Neutrophil (primary cell): ENCODE results near the gene CEACAM19.
"Not testable (repeated sequence)": the region's sequence is repeated elsewhere in the genome, so short reads cannot be mapped to it uniquely, and the experiment has no call there.

Experiments used
- H3K27ac ChIP-seq: fragments of 200-600 bp; sonication (generic); 2 replicates; pipeline ENCODE4 v1.5.1; 2016; ENCODE audit warnings: mild to moderate bottlenecking, moderate library complexity
- H3K27me3 ChIP-seq: fragments of 200-600 bp; sonication (generic); 2 replicates; pipeline ENCODE4 v1.6.0; 2016; ENCODE audit warnings: mild to moderate bottlenecking
- H3K36me3 ChIP-seq: fragments of 200-600 bp; sonication (generic); 2 replicates; pipeline ENCODE4 v1.5.1; 2017
- H3K4me1 ChIP-seq, 2 experiments: fragments of 200-600 bp in 1 of 2; sonication (generic) in 1 of 2; 1 replicate in 1 of 2; 2 replicates in 1 of 2; pipeline versions ENCODE4 v1.5.1 to v1.6.1; 2013 to 2016; ENCODE audit warnings: low read depth in 1 of 2, low read length in 1 of 2, mild to moderate bottlenecking in 1 of 2, moderate library complexity in 1 of 2; ENCODE audit not compliant: control insufficient read depth in 1 of 2, insufficient read depth in 1 of 2
- H3K4me3 ChIP-seq, 2 experiments: fragments of 200-600 bp in 1 of 2; sonication (generic) in 1 of 2; 1 replicate in 1 of 2; 2 replicates in 1 of 2; pipeline ENCODE4 v1.5.1; 2013 to 2016; ENCODE audit warnings: low read depth in 1 of 2, low read length in 1 of 2, mild to moderate bottlenecking in 1 of 2, moderate library complexity in 1 of 2
- H3K9me3 ChIP-seq: fragments of 200-600 bp; sonication (generic); 2 replicates; pipeline ENCODE4 v1.5.1; 2016
- CTCF ChIP-seq: fragments of 200-600 bp; sonication (generic); IDR thresholded peaks from 2 replicates; pipeline ENCODE4 v1.5.1; 2016; ENCODE audit warnings: antibody characterized with exemption

CEACAM19 gene

GRCh38 chr19:44627631-44628030 is 43.7 kb upstream of the CEACAM19 start:
- H3K27ac ChIP-seq, result no peak overlapping the region
- H3K4me3 ChIP-seq, result no peak overlapping the region
- H3K36me3 ChIP-seq, result no peaks in the 10 kb centered on the region
- peaks cover 18 to 19% of the 10 kb centered on the region in 2 experiments for H3K4me1 ChIP-seq
- no peaks in the 10 kb centered on the region for H3K27me3 ChIP-seq
- TF ChIP-seq CTCF, result no peak
- no peaks in the 10 kb centered on the region for H3K9me3 ChIP-seq

- no peak overlapping the region for H3K4me3 ChIP-seq
- H3K36me3 ChIP-seq, result no peaks in the 10 kb centered on the region
- H3K27ac ChIP-seq, result no peak overlapping the region
- H3K4me1 ChIP-seq, result peaks cover 7% of the 10 kb centered on the region in 2 experiments
- peaks cover 5% of the 10 kb centered on the region for H3K27me3 ChIP-seq
- H3K9me3 ChIP-seq, result no peaks in the 10 kb centered on the region
- no peak for TF ChIP-seq CTCF
Observed at GRCh38 chr19:44628793-44629192, 42.5 kb upstream of the CEACAM19 start.

- H3K27me3 ChIP-seq, H3K27ac ChIP-seq, H3K4me3 ChIP-seq, H3K9me3 ChIP-seq, H3K36me3 ChIP-seq: not testable (repeated sequence)
- H3K4me1 ChIP-seq, result peaks cover 15 to 17% of the 10 kb centered on the region in 2 experiments
Observed at GRCh38 chr19:44631611-44632010, 39.7 kb upstream of the CEACAM19 start.

GRCh38 chr19:44634058-44634457 is 37.2 kb upstream of the CEACAM19 start:
- not testable (repeated sequence) for H3K27ac ChIP-seq, H3K4me3 ChIP-seq, H3K36me3 ChIP-seq, H3K27me3 ChIP-seq, H3K9me3 ChIP-seq
- peaks cover 19 to 24% of the 10 kb centered on the region in 2 experiments for H3K4me1 ChIP-seq

GRCh38 chr19:44634785-44635184 is 36.5 kb upstream of the CEACAM19 start:
- TF ChIP-seq CTCF, result no peak
- no peak overlapping the region for H3K27ac ChIP-seq
- H3K4me1 ChIP-seq, result peaks cover 19 to 24% of the 10 kb centered on the region in 2 experiments
- H3K4me3 ChIP-seq, result no peak overlapping the region
- peaks cover 5% of the 10 kb centered on the region for H3K27me3 ChIP-seq
- H3K36me3 ChIP-seq, result no peaks in the 10 kb centered on the region
- no peaks in the 10 kb centered on the region for H3K9me3 ChIP-seq

- no peak for TF ChIP-seq CTCF
- no peaks in the 10 kb centered on the region for H3K36me3 ChIP-seq
- H3K27me3 ChIP-seq, result peaks cover 5% of the 10 kb centered on the region
- no peaks in the 10 kb centered on the region for H3K9me3 ChIP-seq
- H3K27ac ChIP-seq, result peak overlapping the region; percentile 84
- H3K4me3 ChIP-seq, result peak overlapping the region in 1 of 2 experiments; percentile 35
- peaks cover 19 to 24% of the 10 kb centered on the region in 2 experiments for H3K4me1 ChIP-seq
Observed at GRCh38 chr19:44635581-44636438, 35.5 kb upstream of the CEACAM19 start.
